T-helper 1 cell (primary cell): ENCODE data around the gene RAB39B.
"Not testable (repeated sequence)": the region's sequence is repeated elsewhere in the genome, so short reads cannot be mapped to it uniquely, and the experiment has no call there.

Experiments used
- DNase-seq, 5 donors: peaks; one replicate each; pipeline ENCODE4 v3.0.0-alpha.2; 2012 to 2020
- total RNA-seq, 4 donors: gene quantifications; one replicate each; lab custom pipeline; 2026; lab: John Stamatoyannopoulos, UW

Gene RAB39B, protein sequence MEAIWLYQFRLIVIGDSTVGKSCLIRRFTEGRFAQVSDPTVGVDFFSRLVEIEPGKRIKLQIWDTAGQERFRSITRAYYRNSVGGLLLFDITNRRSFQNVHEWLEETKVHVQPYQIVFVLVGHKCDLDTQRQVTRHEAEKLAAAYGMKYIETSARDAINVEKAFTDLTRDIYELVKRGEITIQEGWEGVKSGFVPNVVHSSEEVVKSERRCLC
- total RNA-seq: 8.2 to 15.4 (median 9.4) reads per million in 4 donors

DNA sequence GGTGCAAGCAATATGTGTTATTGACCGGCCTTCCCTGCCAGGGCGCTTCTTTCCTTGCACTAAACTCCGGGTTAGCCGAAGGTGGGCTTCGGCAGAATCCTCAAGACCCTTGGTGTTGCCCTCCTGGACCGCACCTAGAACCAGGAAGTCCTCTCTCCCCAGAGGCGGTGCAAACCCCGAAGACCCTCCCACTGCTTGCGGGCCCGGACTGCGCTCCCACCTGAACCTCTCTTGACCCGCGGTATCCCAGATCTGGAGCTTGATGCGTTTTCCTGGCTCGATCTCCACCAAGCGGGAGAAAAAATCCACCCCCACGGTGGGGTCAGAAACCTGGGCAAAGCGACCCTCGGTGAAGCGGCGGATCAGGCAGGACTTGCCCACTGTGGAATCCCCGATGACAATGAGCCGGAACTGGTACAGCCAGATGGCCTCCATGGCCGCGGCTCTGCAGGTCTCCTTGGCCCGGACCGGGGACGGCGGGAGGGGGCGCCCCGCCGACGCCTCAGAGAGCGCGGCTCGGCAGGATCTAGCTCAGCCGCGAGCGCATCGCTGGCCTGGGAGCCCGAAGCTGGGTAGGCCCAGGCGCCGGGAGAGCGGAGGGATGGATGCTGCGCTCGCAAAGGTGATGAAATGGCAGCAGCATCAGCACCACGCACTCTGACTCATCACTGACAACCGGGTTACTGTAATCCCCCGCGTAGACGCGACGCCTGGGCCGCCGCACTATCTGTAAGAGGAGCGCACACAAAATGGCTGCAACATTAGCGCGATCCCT, at the start of gene RAB39B:
Gene RAB39B, minus strand, starts transcription at position 638 of the 775 bp plus-strand sequence. Its CDS starts 203 bp downstream, at position 435.
- DNase-seq: peak; percentile 35 to 78 (median 55)

DNA sequence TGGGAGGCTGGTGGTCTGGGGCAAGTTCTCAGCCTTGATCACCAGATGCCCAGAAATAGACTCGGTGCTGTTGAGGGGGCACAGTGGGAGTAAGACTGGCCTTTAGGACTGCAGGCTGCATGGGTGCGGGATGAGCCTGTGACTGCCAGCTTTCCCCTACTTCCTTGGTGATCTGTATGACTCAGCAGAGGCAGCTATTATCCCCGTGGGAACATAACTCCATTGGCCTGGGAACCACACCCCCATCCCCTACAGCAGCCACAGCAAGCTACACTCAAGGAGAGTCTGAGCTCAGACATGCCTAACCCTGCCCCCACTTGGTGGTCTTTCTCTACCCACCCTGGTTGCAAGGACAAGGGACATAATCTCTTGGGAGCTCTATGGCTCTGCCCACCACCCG, 49.5 kb upstream of the RAB39B start:
- DNase-seq: no peak

DNA sequence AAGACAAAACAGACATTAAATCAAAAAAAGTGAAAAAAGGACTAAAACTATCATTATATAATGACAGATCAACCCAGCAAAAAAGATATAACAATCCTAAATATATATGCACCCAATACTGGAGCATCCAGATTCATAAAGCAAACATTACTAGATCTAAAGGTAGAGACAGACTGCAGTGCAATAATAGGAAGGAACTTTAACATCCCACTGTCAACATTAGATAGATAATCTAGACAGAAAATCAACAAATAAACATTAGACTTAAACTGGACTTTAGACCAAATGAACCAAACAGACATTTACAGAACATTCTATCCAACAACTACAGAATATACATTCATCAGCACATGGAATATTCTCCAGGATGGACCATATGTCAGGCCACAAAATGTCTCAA, 29.5 kb upstream of the RAB39B start:
- no peak for DNase-seq

DNA sequence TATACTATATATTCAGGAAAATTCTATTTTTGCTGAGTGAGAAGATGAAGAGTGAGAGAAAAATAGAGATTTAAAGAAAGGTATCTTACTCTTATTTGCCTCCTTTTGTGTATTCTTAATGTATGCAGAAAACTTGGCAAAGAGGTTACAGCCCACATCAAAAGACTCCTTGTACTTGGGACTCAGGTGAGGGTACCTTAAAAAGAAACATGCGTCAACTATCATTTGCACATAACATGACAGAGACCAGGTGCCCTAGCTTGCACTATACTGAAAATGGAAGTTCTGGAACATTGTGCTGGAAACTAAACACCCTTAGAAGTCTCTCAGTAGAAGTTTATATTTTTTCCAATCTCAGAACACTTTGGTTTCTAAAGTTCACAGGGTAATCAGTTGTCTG, 15.6 kb upstream of the RAB39B start:
- DNase-seq: no peak

DNA sequence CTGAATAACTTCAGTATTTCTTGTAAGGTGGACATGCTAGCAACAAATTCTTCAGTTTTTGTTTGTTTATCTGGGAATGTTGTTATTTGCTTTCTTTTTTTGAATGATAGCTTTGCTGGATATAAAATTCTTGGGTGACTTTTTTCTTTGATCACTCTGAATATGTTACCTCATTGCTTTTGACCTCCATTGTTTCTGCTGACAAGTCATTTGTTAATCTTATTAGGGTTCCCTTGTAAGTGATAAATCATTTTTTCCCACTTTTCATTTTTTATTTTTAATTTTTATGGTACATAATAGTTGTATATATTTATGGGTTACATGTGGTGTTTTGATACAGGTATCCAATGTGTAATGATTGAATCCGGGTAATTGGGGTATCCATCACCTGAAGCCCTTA, 6.7 kb upstream of the RAB39B start:
- DNase-seq: no peak

DNA sequence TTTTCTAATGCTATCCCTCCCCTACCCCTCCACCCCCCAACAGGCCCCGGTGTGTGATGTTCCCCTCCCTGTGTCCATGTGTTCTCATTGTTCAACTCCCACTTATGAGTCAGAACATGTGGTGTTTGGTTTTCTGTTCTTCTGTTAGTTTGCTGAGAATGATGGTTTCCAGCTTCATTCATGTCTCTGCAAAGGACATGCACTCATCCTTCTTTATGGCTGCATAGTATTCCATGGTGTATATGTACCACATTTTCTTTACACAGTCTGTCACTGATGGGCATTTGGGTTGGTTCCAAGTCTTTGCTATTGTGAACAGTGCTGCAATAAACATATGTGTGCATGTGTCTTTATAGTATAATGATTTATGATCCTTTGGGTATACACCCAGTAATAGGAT, 3.7 kb upstream of the RAB39B start:
- not testable (repeated sequence) for DNase-seq

DNA sequence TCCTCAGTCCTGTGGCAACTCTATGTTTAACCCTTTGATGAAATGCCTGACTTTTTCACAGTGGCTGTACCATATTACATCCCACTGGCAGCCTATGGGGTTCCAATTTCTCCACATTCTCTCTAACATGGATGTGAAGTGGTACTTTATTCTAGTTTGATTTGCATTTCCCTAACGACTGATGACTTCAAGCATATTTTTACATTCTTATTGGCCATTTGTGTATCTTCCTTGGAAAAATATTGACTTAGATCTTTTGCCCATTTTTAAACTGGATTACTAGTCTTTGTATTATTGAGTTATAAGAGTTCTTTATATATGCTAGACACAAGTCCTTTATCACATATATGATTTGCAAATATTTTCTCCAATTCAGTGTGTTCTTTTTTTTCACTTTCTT, 2.1 kb upstream of the RAB39B start:
- DNase-seq: no peak

DNA sequence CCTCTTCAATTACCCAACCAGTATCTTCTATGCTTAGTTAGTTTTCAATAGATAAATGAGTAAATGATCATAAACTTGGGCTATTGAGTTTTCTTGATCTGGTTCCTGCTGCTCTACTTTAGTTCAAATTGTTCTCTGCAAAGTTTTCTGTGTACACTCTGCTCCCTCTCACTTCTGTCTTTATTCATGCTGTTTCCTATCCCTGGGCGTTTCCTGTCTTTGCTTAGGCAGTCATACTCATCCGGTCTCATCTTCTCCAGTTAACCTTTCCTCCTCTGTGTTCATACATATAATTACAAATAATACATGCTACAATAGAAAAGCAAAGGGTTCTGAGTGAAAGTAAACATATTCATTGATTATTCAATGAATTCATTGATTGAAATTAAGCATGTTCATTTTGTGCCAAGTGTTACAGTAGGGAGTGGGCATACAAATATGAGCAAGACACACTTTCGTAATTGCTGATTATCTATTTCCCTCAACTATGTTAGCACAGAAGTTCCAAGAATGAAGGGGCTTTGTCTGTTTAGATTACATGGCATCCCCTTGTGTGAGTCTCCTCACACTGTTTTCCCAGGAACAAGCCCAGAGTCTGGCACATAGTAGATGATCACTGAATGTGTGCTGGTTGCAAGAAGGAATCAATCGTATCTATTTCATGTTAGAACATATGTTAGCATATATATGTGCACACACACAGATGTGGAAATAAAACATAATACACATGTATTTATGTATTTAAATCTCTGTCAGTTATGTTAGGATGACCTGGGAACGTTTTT, 1.1 kb downstream of the RAB39B start:
- peak in 1 of 5 donors; percentile 23 for DNase-seq

DNA sequence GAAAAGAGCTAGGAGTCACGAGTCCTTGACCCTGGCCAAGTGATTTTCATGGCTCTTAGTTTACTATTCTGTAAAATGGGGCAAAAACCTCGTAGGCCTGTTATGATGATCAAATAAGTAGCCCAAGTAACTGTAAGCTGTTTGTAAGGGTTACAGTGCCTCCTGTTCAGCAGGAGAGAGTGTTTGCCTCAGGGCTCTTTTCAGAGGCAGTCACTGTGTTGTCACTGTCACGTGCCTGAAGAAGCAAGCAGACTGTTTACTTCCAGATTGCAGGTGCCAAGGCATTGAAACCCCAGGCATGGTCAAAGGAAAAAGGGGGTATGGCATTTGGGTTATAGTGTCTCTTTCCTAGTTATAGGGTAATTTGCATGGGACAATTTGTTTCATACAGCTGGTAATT, 4.5 kb downstream of the RAB39B start:
- DNase-seq: no peak

DNA sequence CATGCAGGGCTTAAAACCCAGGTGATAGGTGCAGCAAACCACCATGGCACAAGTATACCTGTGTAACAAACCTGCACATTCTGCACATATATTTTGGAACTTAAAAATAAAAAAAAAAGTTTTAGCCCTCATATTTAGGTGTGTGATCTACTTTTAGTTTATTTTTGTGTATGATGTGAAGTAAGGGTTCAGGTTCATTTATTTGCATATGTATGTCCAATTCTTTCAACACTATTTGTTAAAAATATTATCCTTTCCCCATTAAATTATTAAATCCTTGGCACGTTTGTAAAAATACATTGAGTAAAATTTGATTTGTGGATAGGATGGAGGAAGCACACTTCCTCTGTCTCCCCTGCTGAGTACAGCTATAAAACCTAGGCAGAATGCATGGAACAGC, 12.9 kb downstream of the RAB39B start:
- DNase-seq: no peak

DNA sequence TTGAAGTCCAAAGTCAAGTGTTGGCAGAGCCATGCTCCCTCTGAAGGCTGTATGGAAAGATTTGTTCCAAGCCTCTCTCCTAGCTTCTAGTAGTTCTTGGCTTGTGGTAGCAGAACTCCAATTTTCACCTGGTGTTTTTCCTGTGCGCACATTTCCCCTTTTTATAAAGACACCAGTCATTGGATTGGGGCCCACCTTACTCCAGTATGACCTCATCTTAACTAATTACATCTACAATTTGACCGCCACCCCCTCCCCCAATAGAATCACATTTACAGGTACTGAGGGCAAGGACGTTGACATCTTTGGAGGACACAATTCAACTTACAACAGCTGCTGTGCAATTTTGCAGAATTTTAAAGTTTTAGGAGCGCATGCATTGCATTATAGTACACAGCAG, 16.8 kb downstream of the RAB39B start:
- no peak for DNase-seq

DNA sequence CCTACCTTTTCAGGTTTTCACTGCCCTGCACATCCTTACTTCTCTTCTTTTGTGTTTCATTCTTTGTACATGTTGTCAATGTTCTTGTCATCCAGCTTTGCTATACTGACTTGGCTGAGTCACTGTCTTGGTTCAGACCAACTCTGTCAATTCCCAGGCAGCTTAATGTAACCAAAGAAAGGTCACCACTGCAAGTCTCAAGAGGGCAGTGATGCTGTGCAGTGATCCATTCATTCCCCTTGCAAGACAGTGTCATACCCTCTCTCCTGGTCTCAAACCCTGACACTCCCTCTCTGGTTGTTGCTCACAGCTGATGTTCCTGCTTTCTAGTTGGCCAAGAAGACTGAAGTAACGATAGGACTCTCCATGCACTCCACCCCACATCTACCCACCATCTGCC, 17.5 kb downstream of the RAB39B start:
- DNase-seq: no peak

DNA sequence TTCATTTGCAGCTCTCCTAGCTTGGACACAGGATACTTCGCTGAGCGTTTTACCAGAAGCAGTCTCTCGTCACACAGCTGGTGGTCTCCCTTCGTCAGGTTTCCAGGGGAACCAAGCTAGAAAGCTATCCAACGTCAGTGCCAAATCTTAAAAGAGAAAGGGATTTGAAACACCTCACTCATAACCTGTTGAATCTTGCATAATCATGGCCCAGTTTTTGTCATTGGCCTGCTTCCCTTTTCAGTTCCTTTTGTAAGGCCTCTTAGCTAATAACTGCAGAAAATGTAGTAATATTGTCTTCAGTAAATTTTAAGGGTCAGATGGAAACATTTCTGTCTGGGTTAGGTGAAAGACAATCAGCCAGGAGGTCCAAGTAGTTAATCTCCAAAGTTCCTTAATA, 22.0 kb downstream of the RAB39B start:
- no peak for DNase-seq

DNA sequence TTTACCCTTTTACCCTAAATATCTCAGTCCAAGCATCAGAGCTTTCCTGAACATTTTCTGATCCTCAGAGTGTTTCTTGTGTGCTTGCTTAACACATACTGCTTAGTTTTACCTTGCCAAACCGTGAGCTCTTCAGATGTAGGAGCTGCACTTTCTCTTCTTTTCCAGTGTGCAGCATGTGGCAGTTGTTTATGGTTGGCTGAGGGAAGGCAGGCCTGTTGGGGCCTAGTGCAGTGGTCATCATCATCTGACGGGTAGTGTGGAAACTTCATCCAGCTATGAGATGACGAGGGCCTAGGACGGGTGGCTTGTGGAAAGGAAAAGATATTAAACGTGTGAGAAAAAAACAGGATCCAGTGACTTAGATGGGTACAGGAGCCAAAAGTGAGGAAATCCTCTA, 26.6 kb downstream of the RAB39B start:
- no peak for DNase-seq

DNA sequence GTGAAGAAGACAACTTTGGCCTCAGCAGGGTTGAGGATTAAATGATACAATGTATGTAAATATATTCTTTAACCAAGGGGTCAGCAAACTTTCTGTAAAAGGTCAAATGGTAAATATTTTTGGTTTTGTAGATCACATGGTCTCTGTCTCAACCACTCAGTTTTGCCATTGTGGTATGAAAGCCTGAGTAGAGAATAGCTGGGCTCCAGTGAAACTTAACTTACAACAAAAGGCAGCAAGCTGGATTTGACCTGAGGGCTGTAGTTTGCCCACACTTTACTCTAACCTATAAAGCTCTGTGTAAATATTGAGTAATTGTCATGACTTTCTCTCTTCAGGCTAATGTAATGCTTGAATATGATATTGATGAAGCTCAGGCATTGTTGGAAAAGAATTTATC, 28.4 kb downstream of the RAB39B start:
- no peak for DNase-seq

DNA sequence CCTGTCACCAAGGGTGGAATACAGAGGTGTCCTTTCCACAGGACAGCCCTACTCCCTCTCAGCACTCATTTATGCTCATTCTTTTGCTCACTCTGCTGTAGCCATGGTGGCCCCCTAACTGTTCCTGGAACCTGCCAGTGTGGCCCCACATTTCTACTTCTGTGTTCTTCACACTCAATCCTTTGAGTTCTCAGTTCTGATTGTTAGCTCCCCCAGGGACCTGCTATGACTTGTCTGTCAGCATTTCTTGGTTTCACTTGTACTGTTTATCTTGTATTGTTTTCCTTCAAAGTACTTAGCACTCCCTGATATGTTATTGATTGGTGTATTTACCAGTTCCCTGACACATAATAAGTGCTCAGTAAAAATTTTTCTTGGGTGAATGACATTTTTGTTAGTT, 33.1 kb downstream of the RAB39B start:
- peak in 1 of 5 donors; percentile 8 for DNase-seq

DNA sequence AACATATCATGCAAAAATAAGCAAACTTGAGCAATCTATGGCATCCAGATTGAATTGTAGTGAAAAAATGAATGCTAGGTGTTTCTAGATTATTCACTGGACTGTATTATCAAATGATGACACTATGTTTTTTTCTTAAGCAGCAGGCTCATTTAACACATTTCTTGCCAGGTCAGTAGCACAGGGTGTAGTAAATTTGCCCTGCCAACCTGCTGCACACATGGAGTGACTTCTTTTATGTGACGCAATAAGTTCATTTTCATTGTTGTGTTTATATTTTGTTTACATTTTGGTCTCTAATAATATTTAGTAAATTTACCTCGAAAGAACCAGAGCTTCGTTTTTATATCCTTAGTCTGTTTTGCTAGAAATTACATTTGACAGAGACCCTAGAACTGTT, 38.5 kb downstream of the RAB39B start:
- DNase-seq: no peak

DNA sequence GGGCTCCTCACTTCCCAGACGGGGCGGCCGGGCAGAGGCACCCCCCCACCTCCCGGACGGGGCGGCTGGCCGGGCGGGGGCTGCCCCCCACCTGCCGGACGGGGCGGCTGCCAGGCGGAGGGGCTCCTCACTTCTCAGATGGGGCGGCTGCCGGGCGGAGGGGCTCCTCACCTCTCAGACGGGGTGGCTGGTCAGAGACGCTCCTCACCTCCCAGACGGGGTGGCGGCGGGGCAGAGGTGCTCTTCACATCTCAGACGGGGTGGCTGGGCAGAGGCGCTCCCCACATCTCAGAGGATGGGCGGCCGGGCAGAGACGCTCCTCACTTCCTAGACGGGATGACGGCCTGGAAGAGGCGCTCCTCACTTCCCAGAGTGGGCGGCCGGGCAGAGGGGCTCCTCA, 40.5 kb downstream of the RAB39B start:
- not testable (repeated sequence) for DNase-seq

DNA sequence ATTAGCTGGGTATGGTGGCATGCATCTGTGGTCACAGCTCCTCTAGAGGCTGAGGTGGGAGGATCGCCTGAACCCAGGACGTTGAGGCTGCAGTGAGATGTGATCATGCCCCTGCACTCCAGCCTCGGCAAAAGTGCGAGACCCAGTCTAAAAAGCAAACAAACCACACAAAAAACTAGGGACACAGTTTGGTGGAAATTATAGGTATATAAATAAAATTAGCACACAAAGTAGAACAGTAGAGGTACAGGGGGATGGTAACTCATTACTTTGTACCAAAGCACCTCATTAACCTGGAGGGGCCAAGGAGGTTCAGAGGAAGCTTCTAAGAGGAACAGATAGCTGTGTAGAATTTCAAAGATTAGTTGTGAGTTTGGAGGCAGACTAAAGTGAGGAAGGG, 42.9 kb downstream of the RAB39B start:
- DNase-seq: no peak

DNA sequence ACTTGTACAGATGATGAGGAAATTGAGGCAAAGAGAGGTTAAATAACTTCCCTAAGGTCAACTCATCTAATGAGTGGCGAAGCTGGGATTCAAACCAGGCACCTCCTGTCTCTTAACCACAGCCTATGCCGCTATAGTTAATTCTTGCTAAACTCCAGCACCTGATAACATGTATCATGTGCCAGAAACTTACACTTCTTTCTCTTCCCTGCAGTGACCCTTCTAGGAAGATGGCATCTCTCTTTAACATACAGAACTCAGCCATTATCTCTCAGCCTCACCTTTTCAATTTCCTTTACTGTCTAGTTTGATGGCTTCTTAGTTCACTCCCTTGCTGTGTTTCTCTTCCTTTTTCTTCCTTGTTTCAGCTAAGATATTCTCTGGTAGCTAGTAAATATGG, 45.5 kb downstream of the RAB39B start:
- no peak for DNase-seq

DNA sequence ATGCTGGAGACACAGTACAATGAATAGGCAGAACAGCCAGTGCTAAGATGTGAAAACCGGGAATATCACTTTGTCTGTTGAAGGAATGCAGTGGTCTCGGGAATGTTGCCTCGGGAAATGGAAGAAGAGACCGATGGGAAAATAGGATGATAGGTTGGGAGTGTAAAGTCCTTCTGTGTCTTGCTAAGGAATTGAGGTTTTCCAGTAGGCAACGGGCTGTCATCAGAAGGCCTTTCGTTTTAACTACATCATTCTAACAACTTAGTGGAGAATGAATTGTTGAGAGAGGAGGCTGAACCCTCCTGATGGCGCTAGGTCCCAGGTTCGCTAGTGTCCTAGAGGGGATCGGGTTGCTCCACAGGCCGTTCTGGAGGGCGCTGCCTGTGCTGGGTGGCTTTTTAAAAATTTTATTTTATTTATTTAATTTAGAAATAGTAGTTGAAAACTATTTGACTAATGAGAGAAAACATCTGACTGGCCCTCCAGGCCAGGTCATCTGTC, 47.3 kb downstream of the RAB39B start:
- DNase-seq: no peak

DNA sequence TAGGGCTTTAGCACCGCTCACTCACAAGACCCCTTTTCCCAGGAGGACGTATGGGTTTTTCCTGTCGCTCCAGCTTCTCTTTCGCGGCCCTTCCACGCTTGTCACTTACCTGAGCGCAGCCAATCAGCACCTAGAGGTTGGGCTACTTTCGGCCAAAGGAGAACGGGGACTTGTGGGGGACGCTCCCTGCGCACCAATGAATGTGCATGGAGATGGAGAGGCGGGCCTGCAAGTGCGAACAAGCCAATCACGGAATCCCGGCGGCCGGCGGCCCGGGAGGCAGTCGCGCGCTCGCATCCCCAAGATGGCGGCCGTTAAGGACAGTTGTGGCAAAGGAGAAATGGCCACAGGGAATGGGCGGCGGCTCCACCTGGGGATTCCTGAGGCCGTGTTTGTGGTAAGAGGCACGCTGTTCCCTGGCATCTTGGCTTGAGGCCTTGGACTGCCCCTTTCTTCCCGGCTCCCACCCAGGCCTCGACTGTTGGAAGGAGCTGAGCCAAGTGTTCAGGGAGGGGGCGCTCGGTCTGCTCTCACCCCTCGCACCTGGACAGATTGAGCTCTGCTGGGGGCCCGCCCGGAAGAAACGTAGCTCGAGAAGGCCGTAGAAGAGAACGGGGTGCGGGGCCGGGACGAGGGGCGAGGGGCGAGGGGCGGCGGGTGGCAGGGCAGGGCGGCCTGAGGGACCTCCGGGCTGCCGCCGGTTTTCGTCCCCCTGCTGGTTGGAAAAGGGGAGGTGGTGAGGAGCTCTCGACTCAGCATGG, 47.9 kb downstream of the RAB39B start, which contains the start of gene VBP1:
Gene VBP1, plus strand, starts transcription at position 282 of the 761 bp plus-strand sequence. Its CDS starts 23 bp downstream, at position 305.
- DNase-seq: peak; percentile 73 to 92 (median 82)
